Skin epidermis (tissue), 12 donors: ENCODE results near the gene OR10A4.
"Not testable (repeated sequence)": the region's sequence is repeated elsewhere in the genome, so short reads cannot be mapped to it uniquely, and the experiment has no call there.

ENCODE experiments used
- H3K27ac ChIP-seq, 21 experiments: fragments of 200-600 bp; sonication (generic) in 11 of 21; one replicate each; pipeline ENCODE4 v1.5.0; 2020; ENCODE audit warnings: mild to moderate bottlenecking in 3 of 21, inconsistent platforms in 2 of 21, moderate library complexity in 2 of 21
- H3K4me3 ChIP-seq, 7 experiments: fragments of 200-600 bp; sonication (generic) in 2 of 7; one replicate each; pipeline ENCODE4 v1.5.0; 2020; ENCODE audit warnings: inconsistent platforms in 2 of 7, mild to moderate bottlenecking in 2 of 7, moderate library complexity in 1 of 7

The OR10A4 gene

DNA sequence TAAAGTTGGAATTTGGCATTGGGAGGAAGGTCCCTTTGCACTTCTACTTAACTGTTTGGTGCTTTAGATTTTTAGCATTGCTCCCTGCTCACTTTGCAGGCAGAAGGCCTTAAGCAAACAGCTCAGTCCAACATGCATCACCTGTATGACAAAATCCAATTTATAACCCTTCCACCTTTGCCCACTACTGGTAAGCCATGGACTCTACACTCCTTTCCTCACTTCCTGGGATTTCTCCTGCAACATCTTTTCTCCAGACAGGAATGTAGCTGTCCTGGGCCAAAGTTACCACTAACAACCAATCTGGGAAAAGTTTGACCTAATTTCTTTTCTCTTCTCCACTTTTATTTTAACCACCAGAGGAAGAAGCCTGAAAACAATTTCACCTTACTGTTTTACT, 17.7 kb downstream of the OR10A4 start:
- H3K27ac ChIP-seq = no peak overlapping the region
- H3K4me3 ChIP-seq = no peak overlapping the region

GRCh38 chr11:6895010-6895409, 18.6 kb downstream of the OR10A4 start:
- Histone ChIP-seq H3K4me3 (no peak overlapping the region), H3K27ac (no peak overlapping the region)

DNA sequence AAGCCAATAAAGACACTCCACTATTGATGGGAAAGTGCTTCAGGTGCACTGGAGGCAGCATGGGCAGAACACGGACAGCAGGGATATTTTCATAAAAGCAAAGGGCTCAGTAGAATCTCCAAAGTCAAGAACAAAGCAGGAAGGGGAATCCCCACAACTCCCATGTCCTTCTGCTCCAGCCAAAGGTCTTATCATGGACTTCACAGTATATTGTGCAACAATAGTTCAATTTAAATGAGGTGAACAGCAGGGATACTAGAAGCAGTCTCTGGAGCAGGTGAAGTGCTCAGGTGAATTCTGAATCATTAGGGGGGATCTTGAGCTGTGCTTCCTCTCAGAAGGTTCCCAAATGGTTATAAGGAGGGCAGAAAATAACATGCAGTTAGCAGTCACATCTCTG, 22.5 kb downstream of the OR10A4 start:
- H3K27ac ChIP-seq = no peak overlapping the region
- H3K4me3 ChIP-seq = no peak overlapping the region

GRCh38 chr11:6900327-6900999, 24.0 kb downstream of the OR10A4 start:
- H3K4me3 ChIP-seq = no peak overlapping the region
- H3K27ac ChIP-seq = no peak overlapping the region

- H3K4me3 ChIP-seq, H3K27ac ChIP-seq: not testable (repeated sequence)
Measured at GRCh38 chr11:6904804-6905203, 28.4 kb downstream of the OR10A4 start.

DNA sequence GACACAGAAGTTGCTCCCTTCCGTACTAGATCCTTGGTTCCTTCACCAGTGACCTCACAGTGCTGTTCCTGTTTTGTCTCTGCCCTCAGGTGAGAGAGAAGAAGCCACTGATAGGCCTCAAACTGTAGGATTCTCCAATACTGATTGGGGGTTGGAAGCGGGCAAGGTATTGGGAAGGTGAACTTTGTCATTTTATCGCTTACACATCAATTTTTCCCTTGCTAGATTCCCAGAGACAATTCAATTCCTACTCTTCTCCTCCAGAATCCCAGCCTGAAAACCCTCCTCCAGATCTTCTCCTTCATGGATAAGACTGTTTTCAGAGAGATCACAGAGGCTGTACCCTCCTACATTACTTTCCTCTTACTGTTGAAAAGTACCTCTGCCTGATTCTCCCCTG, 35.0 kb downstream of the OR10A4 start:
- no peak overlapping the region for H3K4me3 ChIP-seq
- H3K27ac ChIP-seq = no peak overlapping the region

GRCh38 chr11:6911948-6912347, 35.5 kb downstream of the OR10A4 start:
- H3K4me3 ChIP-seq = no peak overlapping the region
- H3K27ac ChIP-seq = no peak overlapping the region

- Histone ChIP-seq H3K4me3 (no peak overlapping the region), H3K27ac (no peak overlapping the region)
Measured at GRCh38 chr11:6919698-6920097, 43.3 kb downstream of the OR10A4 start.

DNA sequence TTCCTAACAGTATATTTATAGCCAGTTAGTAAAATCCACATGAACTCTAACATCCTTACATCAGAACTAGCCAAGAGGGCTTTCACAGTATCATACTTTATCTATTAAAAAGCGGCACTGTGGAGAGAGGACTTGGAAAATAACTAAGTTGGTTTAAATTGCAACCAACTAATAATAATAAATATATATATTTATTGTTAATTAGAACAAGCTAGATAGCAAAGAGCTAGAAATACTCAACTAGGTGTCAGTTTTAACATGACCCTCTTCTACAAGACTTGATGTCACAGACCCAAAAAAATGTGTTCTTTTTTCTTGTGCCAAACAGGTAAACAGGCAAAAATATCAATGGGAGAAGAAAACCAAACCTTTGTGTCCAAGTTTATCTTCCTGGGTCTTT, 44.3 kb downstream of the OR10A4 start, which contains the start of gene OR2D3:
Gene OR2D3, plus strand, starts transcription at position 301 of the 400 bp plus-strand sequence. Its CDS starts 0 bp downstream, at position 301.
- H3K4me3 ChIP-seq = no peak within 1 kb of the TSS
- no peak within 1 kb of the TSS for H3K27ac ChIP-seq

GRCh38 chr11:6925007-6925577, 48.7 kb downstream of the OR10A4 start:
- Histone ChIP-seq H3K27ac (peak overlapping the region in 1 of 21 experiments; percentile 35), H3K4me3 (no peak overlapping the region)

DNA sequence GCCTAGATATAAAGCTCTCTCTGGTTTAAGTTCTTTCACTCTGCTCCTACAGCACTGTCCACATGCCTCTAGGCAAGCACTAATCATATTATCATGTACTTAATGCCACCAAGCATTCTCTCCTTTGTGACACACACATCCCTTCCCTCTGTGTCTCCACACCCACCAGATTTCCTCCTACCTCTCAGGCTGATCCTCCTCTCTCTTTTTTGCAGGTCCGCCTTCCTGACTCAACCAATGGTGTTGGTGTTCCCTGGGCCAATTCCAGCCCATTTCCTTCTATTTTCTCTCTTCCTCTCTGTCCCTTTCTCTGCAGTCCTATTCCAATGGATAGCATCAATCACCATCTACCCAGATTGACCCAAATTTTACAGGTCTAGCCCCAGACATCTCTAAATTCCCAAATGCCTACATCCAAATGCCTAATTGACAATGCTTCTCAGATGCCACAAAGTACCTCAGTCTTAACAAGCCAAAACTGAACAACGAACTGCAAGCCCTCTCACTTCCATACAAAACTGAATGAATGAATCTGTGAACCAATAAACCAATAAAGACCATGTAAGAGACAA, 49.3 kb downstream of the OR10A4 start:
- Histone ChIP-seq H3K27ac (peak overlapping the region in 6 of 21 experiments; percentile 13 to 71 (median 46)), H3K4me3 (peak overlapping the region; percentile 49 to 73 (median 59))

DNA sequence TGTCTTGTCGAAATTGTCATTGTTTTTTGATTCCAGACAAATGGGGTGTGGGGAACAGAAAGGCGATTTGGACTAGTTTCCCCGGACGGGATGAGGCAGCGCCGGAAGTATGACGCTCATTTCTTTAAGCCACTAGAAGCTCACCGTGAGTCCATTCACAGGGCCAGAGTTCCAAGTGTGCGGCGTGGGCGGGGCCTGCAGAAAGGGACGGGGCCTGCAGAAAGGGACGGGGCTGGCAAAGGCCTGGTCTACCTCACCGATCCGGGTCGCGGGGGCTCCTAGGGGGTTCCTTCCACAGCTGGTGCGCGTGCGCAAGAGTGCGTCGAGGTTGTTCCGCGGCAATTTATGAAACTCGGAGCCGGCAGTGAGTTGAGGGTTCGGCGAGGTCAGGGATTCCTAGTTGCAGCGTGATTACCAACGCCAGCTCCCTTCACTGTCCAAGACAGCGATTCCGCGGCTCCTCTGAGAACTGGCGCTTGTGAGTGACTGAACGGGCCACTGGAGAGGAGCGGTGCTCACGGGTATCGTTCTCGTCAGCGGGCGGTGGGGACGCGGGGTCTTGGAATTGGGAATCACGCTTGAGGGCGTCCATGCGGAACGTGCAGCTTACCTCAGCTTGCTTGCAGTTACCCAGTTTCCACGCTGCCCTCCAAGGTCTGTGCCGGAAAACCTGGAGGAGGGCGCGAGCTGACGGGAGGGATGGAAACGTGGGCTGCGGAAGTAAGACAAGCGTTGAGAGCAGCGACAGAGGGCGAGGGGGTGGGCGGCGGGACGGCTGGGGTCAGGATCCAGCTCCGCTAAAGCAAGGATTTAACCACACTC, 50.0 kb downstream of the OR10A4 start, which contains the start of gene ZNF215:
Gene ZNF215, plus strand, starts transcription at position 219 of the 822 bp plus-strand sequence. CDS start 5,847 bp downstream, outside the sequence.
- peak within 1 kb of the TSS; percentile 49 to 73 (median 59) for H3K4me3 ChIP-seq
- peak within 1 kb of the TSS in 14 of 21 experiments; percentile 11 to 71 (median 42) for H3K27ac ChIP-seq

- Histone ChIP-seq H3K4me3 (peak overlapping the region; percentile 49 to 73 (median 59)), H3K27ac (peak overlapping the region in 9 of 21 experiments; percentile 28 to 71 (median 49))
Measured at GRCh38 chr11:6927030-6927617, 50.7 kb downstream of the OR10A4 start.
